DMS79 treated with DMSO at 0.1 percent for 48 hours (cell line): Measurements from ENCODE around the gene SLC16A4.
"Not testable (repeated sequence)": the region's sequence is repeated elsewhere in the genome, so short reads cannot be mapped to it uniquely, and the experiment has no call there.

Experiments
- DNase-seq: peaks from one replicate; lab custom pipeline; 2025; lab: John Stamatoyannopoulos, UW

The SLC16A4 gene

DNA sequence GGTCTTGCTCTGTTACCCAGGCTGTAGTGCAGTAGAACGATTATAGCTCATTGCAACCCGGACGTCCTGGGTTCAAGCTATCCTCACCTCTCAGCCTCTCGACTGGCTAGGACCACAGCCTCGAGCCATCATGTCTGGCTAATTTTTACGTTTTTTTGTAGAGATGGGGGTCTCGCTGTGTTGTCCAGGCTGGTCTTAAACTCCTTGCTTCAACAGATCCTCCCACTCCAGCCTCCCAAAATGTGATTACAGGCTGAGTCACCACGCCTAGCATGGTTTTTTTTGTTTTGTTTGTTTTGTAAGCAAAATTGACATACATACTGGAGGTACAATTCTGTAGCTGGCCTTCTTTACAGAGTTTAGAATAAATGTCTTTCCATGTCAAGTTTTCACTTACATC is 17.7 kb upstream of the SLC16A4 start:
- DNase-seq: no peak

- DNase-seq: peak; percentile 84
Measured at GRCh38 chr1:110407260-110408210, 16.7 kb upstream of the SLC16A4 start, which contains the start of gene LAMTOR5. LAMTOR5 (minus strand) TSS chr1:110407694; CDS start chr1:110407620, 74 bp downstream.

GRCh38 chr1:110406407-110406806 is 15.6 kb upstream of the SLC16A4 start:
- DNase-seq: not testable (repeated sequence)

GRCh38 chr1:110404401-110404800 is 13.6 kb upstream of the SLC16A4 start:
- DNase-seq: no peak

DNA sequence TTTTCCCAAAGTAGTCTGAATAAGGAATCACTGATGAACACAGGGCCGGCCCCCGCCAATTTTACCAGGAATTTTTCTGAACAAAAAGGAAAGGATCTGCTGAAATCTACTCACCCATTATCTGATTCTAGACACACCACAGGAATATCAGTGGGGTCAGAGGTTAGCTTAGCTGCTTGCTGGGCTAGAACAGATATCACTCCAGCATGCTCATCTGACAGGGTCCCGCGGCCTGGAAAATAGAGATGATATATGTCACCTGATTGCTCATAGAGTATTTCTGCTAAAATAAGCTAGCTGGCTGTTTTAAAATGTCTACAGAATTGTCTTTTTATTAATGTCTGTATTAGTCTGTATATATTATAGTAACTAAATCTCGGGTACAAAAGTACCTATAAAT is 13.0 kb upstream of the SLC16A4 start:
- no peak for DNase-seq

DNA sequence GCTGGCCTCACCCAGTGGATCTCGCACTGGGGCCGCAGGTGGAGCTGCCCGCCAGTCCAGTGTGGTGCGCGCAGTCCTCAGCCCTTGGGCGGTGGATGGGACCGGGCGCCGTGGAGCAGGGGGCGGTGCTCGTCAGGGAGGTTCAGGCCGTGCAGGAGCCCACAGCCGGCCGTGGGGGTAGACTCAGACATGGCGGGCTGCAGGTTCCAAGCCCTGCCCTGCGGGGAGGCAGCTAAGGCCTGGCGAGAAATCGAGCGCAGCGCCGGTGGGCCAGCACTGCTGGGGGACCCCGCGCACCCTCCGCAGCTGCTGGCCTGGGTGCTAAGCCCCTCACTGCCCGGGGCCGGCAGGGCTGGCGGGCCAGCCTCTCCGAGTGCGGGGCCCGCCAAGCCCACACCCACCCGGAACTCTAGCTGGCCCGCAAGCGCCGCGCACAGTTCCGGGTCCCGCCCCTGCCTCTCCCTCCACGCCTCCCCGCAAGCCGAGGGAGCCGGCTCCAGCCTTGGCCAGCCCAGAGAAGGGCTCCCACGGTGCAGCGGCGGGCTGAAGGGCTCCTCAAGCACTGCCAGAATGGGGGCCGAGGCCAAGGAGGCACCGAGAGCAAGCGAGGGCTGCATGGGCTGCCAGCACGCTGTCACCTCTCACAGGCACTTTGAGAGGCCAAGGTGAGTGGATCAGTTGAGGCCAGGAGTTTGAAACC is 5.6 kb upstream of the SLC16A4 start:
- DNase-seq: not testable (repeated sequence)

GRCh38 chr1:110394493-110394820 is 3.6 kb upstream of the SLC16A4 start:
- DNase-seq: no peak

GRCh38 chr1:110393691-110394492 is 3.1 kb upstream of the SLC16A4 start:
- no peak for DNase-seq

DNA sequence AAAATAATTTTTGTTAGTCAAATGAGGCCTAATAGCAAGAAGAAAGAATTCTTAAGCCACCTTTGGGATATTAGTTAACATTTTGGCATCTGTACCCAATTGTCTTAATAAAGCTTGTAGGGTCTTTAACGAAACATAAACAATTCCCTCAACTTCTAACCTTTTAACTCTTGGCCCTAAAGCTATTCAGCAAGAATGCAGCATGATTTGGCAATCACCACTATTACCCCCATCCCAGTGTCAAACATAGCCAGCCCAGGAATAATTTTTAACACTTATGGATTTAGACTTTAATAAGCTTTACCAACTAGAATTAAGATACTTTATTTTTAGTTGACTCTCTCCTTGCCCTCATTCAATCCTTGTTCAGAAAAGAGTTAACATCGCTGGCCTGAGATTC is 2.5 kb upstream of the SLC16A4 start:
- no peak for DNase-seq

DNA sequence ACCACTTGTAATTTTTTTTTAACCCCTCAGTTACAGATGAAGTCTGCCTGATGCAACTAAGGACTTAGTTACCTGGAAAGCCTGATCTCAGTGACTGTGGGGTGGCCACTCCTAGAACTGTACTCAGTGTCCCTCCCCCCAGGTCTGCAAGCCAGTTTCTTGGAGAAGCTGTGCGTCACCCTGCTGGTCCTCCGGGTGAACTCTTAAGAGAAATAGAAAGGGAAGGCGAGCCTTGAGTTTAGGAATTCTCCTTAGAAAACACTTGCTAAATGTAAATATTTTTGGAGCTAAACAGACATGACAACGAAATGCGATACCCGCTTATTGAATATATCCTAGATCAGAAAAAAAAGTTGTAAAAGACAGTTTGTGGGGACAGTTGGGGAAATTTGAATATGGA is 730 bp downstream of the SLC16A4 start:
- no peak for DNase-seq

- DNase-seq: no peak
Measured at GRCh38 chr1:110387048-110387754, 3.6 kb downstream of the SLC16A4 start.

DNA sequence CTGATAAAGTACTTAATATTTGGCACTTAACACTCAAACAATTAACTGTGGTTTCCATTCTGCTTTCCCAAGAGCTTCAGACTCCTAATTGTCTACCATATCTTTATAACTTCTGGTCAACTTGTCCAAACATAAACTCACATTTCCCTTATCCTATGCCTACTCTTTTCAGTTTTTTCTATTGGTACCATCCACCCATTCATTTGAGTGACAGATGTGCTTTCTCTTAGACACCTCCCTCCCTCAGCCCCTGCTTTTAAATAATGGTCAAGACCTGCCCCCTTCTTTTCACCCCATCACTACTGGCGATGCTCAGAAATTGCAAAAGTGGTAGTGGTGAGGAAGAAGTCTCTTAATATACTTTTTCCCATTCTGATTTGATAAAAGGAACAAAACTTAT is 5.5 kb downstream of the SLC16A4 start:
- no peak for DNase-seq

GRCh38 chr1:110384581-110385321 is 6.1 kb downstream of the SLC16A4 start:
- no peak for DNase-seq

- DNase-seq: no peak
Measured at GRCh38 chr1:110383251-110383990, 7.4 kb downstream of the SLC16A4 start.

DNA sequence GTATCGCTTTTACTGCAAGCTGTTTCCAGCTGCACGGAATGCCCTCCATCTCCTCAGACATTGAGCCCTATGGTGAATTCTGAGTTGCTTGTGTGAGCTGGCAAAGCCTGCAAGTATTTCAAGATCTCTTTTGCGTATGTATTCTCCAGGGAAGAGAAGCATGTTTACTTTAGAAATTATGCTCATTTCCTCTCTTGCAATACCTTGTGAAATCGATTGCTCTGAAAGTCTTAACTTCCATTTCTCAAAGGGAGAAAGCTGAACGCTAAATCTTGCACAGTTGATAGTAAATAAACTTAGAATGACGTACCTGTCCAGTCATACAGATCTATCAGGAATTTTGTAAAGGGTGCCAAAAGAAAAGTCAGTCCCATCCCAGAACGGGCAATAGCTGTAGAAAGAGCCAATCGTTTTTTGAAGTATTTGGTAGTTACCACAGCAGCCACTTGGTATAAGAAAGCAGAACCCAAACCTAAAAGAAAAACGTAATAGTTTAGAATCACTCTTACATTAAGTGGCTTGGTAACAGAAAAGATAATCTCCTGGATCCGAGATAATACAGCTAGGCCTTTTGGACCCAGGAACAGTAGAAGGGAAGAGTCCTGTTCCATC is 10.0 kb downstream of the SLC16A4 start:
- DNase-seq: no peak

- no peak for DNase-seq
Measured at GRCh38 chr1:110375490-110375889, 15.3 kb downstream of the SLC16A4 start.

- DNase-seq: no peak
Measured at GRCh38 chr1:110370827-110371226, 20.0 kb downstream of the SLC16A4 start.

- no peak for DNase-seq
Measured at GRCh38 chr1:110364221-110364620, 26.6 kb downstream of the SLC16A4 start.

- no peak for DNase-seq
Measured at GRCh38 chr1:110361856-110362255, 29.0 kb downstream of the SLC16A4 start.

GRCh38 chr1:110360431-110360830 is 30.4 kb downstream of the SLC16A4 start:
- no peak for DNase-seq
